Stimulated activated CD8-positive, alpha-beta memory T cell treated with anti-CD3 and anti-CD28 coated beads, Interleukin-7, amount 100 ng/mL, for 4 hours (primary cell): ENCODE data around the gene LIMK1.
A peak's percentile ranks its signal among the peaks of the same experiment; 100 is the strongest.

ENCODE experiments used
- DNase-seq, 2 donors: peaks; one replicate each; pipeline ENCODE4 v3.0.0-alpha.2; 2020; ENCODE audit warnings: low read depth in 2 of 2

Gene LIMK1

DNA sequence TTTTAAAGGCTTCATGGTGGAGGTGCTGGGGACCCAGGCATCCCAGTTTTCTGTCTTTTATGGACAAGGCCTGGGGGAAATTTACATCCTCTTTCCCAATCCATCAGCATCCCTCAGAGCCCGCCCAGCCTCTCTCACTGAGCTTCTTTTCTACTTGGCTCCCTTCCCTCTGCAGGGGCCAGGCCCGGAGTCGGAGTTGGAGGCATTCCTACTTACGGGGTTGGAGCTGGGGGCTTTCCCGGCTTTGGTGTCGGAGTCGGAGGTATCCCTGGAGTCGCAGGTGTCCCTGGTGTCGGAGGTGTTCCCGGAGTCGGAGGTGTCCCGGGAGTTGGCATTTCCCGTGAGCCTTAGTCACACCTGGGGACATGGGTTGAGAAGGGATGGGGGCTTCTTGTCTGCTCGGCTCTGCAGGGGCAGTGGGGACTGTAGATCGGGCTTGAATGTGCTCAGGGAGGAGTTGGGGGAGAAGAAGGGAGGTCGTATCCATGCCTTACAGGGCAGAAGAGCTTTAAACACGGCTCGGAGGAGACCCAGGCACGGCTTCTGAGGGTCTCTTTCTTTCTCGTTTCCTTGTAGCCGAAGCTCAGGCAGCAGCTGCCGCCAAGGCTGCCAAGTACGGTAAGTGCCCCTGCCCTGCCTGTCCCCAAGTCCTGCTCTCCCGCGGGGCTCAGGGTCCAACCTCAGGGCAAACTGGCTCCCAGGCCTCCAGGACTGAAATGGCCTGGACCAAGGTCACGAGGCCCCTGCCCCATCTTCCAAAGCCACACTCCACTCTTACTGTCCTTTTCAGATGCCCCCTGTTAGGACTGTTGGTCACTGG is 27.3 kb upstream of the LIMK1 start:
- DNase-seq, result no peak

DNA sequence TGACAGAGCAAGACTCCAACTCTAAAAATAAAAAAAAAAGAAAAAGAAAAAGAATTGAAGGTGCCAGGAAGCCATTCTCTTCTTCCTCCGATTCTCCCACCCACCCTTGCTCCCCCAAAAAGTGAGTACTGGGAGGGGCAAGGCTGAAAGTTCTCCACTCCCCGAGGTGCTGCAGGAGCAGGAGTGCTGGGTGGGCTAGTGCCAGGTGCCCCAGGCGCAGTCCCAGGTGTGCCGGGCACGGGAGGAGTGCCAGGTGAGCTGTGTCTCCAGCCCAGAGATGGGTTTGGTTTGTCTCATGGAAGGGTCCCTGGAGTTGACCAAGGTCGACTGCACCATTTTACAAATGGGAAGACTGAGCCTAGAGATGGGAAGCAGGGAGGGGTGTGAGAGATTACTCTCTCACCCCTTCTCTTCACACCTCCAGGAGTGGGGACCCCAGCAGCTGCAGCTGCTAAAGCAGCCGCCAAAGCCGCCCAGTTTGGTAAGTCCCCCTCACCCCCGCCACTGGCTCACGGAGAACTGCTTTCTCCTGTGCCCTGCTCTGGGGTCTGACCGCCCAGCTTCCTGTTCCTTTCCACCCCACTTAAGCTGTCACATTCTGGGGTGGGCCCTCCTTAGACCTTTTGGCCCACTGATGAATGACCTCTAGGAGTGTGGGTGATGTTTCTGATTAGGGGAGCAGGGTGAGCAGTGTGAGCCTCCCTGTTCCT is 26.2 kb upstream of the LIMK1 start:
- DNase-seq, result no peak

DNA sequence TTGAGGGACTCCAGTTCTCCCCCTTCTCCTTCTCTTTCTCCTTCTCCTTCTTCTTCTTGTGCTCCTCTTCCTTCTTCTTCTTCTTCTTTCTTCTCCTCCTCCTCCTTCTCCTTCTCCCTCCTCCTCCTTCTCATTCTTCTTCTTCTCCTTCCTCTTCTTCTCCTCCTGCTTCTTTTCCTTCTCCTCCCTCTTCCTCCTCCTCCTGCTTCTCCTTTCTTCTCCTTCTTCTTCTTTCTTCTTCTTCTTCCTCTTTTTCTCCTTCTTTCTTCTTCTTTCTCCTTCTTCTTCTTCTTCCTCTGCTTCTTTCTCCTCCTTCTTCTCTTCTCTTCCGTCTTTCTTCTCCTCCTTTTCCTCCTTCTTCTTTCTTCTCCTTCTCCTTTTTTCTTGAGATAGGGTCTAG is 25.6 kb upstream of the LIMK1 start:
- DNase-seq, result no peak

DNA sequence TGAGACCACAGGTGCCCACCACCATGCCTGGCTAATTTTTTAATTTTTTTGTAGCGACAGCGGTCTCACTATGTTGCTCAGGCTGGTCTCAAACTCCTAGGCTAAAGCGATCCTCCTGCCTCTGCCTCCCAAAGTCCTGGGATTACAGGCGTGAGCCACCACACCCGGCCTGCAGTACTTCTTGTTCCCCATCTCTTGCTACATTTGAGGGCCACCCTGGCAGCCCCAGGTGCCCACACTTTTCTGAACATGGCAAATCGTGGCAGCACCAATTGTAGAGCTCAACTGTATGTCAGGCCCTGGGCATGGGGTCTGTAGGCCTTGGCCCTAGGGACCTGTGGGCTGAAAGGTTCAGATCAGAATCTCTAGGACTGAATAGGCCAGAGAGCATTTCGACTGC is 25.1 kb upstream of the LIMK1 start:
- DNase-seq, result no peak

DNA sequence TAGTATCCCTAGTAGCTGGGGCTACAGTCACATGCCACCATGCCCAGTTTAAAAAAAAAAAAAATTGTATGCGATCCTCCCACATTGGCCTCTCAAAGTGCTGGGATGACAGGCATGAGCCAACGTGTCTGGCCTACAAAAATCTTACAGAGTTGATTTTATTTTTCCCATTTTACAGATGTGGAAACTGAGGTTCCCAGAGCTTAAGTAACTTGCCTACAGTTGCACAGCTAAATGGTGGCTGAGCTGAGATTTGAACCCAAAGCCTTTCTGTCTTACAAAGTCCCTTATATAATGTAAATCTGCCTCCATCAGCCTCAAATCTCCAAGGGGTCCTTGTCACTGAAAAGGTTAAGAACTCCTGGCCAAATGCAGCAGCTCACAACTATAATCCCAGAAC is 24.6 kb upstream of the LIMK1 start:
- DNase-seq, result no peak

DNA sequence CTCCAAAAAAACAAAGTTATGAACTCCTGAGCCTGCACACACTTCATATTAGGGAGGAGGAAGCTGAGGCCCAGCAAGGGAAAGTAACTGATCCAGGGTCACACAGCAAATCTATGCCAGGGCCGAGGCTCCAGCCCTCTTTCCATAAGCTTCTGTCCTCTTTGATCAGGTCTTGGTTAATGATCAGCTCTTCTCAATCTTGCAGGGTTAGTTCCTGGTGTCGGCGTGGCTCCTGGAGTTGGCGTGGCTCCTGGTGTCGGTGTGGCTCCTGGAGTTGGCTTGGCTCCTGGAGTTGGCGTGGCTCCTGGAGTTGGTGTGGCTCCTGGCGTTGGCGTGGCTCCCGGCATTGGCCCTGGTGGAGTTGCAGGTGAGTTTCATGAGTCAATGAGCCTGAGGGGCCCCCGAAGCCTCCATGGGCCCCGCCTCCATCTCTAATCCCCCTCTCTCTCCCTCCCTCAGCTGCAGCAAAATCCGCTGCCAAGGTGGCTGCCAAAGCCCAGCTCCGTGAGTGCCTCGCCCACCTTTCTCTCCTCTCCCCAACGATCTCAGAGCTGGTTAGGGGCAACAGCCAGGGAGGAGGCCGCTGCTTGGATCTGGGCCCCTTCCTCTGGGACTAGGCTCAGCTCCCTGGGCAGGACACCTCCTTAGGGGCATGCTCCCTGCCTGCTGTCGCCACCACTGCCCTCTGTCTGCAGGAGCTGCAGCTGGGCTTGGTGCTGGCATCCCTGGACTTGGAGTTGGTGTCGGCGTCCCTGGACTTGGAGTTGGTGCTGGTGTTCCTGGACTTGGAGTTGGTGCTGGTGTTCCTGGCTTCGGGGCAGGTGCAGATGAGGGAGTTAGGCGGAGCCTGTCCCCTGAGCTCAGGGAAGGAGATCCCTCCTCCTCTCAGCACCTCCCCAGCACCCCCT is 23.7 kb upstream of the LIMK1 start:
- DNase-seq, result no peak

DNA sequence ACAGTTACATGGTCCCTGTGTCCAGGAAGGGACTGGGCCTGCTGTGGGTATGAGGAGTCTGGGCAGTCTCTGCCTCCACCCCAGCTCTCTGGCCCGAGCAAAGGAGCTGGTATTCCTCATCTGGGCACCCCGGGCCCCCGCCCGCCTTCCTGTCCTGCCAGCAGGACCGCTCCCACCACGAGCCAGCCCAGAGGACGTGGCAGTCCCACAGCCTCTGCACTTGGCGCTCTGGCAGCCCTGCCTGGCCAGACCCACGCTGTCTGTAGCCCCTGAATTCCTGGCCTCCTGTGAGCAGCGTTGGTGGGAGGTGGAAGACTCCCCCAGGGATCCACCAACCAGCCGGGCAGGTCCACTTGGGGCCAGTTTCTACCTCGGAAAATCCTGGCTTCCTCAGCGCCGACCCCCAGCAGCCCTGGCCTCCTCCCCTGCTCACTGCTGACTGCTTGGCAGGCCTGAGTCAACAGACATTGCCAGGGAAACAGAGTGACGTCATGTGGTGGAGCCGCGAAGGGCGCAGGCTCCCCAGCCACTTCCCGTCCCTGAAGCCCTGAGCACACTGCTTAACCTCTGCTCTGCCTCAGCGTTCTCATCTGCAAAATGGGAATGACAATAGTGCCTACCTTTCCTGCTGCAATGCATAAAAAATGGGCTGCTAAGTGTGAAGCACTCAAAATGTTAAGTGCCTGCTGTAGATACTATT is 21.6 kb upstream of the LIMK1 start:
- DNase-seq, result peak; percentile 54 to 70

GRCh38 chr7:74063223-74063641 is 20.4 kb upstream of the LIMK1 start:
- DNase-seq, result no peak

DNA sequence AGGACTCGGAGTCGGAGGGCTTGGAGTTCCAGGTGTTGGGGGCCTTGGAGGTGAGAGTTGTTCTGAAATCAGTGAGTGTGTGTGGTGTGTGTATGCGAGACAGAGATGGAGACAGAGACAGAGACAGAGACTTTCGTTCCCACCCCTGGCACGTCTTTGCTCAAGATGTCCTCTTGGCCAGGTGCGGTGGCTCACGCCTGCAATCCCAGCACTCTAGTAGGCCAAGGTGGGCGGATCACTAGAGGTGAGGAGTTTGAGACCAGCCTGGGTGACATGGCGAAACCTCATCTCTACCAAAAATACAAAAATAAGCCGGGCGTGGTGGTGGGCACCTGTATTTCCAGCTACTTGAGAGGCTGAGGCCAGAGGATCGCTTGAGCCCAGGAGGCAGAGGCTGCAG is 20.0 kb upstream of the LIMK1 start:
- DNase-seq, result no peak

DNA sequence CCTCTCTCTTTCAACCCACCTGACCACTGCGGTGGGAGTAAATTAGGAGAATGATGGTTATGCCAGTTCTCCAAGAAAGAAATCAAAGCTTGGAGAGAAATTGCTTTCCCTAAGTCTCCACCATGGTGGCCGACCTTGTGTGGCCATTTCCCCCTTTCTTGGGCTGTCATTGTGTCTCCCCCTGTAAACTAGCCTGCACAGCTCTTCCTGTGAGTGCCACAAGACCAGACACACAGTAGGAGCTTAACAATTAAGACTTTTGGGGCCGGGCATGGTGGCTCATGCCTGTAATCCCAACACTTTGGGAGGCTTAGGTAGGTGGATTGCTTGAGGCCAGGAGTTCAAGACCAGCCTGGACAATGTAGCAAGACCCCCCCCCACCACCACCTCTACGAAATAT is 18.9 kb upstream of the LIMK1 start:
- DNase-seq, result no peak

DNA sequence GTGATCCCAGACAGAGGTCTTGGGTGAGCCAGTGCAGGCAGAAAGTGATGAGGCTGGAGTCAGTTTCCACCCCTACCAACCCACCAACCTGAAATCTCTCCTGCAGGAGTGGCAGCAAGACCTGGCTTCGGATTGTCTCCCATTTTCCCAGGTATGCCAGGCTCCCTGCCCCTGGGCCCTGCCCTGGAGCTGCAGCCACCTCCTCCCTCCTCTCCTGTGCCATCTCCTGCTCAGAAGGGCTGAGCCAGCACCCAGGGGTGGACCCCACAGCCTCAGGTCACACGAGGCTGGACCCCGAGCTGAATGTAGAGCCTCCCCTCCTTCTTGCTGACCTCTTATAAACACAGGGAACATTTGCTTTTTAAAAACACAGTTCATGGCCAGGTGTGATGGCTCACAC is 17.0 kb upstream of the LIMK1 start:
- DNase-seq, result no peak

GRCh38 chr7:74068378-74069085 is 15.1 kb upstream of the LIMK1 start:
- no peak for DNase-seq

GRCh38 chr7:74069086-74069541 is 14.5 kb upstream of the LIMK1 start:
- DNase-seq, result no peak

DNA sequence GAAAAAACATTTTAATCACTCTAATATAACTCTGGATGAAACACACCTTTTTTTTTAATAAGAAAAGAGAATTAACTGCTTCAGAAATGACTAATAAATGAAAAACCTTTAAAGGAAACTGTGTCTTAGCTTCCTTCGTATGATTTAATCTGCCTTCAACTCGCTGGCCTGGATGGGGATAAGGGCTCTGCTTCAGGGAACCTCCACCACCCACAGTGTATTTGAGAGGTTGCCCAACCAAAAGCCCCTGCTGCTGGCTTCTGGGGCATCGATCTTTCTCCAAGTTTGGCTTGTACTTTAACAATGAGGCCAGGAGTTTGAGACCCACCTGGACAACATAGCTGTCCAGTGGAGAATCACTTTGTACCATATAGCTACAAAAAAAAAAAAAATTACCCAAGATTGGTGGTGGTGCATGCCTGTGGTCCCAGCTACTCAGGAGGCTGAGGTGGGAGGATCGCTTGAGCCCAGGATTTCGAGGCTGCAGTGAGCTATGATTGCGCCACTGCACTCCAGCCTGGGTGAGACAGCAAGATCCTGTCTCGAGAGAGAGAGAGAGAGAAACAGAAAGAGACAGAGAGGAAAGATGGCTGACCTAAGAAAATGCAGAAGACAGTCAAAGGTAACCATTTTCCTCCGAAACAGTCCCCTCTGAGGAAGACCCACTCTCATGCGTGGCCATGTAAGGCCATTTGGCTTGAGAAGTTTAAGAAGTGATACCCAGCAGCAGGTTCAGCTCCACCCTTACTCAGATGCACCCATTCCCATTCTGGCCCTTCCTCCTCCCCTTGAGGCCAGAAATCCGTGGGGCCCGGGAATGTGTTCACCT is 13.6 kb upstream of the LIMK1 start:
- DNase-seq, result no peak

- no peak for DNase-seq
Measured at GRCh38 chr7:74070619-74070921, 13.0 kb upstream of the LIMK1 start.

GRCh38 chr7:74071121-74071520 is 12.5 kb upstream of the LIMK1 start:
- DNase-seq, result no peak

DNA sequence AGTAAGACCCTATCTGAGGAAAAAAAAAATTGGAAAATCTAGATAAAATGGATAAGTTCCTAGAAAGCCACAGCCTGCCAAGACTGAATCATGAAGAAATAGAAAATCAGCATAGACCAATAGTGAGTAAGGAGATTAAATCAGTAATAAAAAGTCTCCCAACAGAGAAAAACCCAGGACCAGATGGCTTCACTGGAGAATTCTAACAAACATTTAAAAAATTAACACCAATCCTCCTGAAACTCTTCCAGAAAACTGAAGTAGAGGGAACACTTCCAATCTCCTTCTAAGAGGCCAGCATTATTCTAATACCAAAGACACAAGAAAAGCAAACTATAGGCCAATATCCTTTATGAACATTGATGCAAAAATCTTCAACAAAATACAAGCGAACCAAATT is 8.8 kb upstream of the LIMK1 start:
- DNase-seq, result no peak

- DNase-seq, result no peak
Measured at GRCh38 chr7:74078461-74078860, 5.1 kb upstream of the LIMK1 start.

DNA sequence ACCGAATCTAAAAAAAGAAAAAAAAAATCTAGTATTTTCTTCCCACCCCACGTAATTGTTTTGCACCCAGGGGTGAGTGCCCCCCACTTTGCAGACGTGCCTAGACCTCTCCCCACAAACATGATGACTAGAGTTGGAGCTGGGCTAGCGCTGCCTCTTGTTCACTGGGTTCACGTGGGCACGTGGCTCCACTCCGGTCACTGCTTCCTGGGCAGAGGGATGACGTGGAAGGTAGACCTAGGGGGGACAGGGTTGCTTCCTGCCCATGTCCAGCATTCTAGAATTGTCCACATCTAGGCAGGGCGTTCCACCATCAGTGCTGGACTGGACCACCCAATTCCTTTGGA is 861 bp upstream of the LIMK1 start:
- DNase-seq, result no peak

GRCh38 chr7:74083928-74084721 is 521 bp downstream of the LIMK1 start:
- DNase-seq, result peak in 1 of 2 donors; percentile 25
